H1 (cell line): ENCODE data around the gene CDR2L. TPM values are rescaled to one million over a fixed set of nuclear protein-coding genes. Genes with fewer than 3 reads are reported as not detected.

Source experiments
- ASH2L ChIP-seq: fragments of 200-600, 300-600 bp; sonication (generic); IDR thresholded peaks from one replicate; pipeline ENCODE4 v1.7.1; 2017; ENCODE audit warnings: low read length
- CBX8 ChIP-seq: fragments of 300-800, 300-1000 bp; sonication (generic); IDR thresholded peaks from 2 replicates; pipeline ENCODE4 v1.7.1; 2016; ENCODE audit warnings: low read depth, low read length, borderline replicate concordance
- CHD1 ChIP-seq: IDR thresholded peaks from 2 replicates; pipeline ENCODE4 v1.6.1; 2012; ENCODE audit warnings: low read depth, low read length, improper control_type of control experiment
- PHF8 ChIP-seq: fragments of 200-600 bp; sonication (generic); conservative IDR thresholded peaks from 2 replicates; pipeline ENCODE4 v1.7.1; 2012; ENCODE audit warnings: low read depth, mild to moderate bottlenecking, inconsistent platforms, low read length, moderate library complexity
- RFX5 ChIP-seq: IDR thresholded peaks from 2 replicates; pipeline ENCODE4 v1.6.1; 2011; ENCODE audit warnings: low read depth, low read length, improper control_type of control experiment, borderline replicate concordance
- polyA plus RNA-seq, 7 experiments: library from polyadenylated mRNA; depleted of rRNA in 3 of 7; stranded (reverse) in 5 of 7; unstranded in 2 of 7; fragments of >200 nt in 5 of 7; fragments of 200-250 nt in 2 of 7; gene quantifications; 1 replicate in 5 of 7; 2 replicates in 1 of 7; 4 replicates in 1 of 7; pipeline versions ENCODE4 v1.2.1 to v1.2.3, GENCODE V29; 2011 to 2013; ENCODE audit warnings: missing spikeins in 2 of 7, mixed read lengths in 2 of 7
- total RNA-seq: library from RNA; stranded (reverse); fragmentation: NEBNext Ultra II Directional; extraction: Animal tissue kit (Norgen Biotek cat#: 25700); gene quantifications from 2 replicates; pipeline ENCODE4 v1.2.1, GENCODE V29; 2021
- TF ChIP-seq, protein P1 (sequence below): IDR thresholded peaks from 2 replicates; pipeline ENCODE4 v1.6.1; 2011; ENCODE audit warnings: low read depth, mild to moderate bottlenecking, low read length; ENCODE audit not compliant: insufficient read depth

CDR2L gene
- total and polyA plus RNA-seq, 2 of the 8 experiments (the other 6 are each of a cell fraction or from before 2014, with no cell fraction given) = 20.4 to 38.1 TPM

DNA sequence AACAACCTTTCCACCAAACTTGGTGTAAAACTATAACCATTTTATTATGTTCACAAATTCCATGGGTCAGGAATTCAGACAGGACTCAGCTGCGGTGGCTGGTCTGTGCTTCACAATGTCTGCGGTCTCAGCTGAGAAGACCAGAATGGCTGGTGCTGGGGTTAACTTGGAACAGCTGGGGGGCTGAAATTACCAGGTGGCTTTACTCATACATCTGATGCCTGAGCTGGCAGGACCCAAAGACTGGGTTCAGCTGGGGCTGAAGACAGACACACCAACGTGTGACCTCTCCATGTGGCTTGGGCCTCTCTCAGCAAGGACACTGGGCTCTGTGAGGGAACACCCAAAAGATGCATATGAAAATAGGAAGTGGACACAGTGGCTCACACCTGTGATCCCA lies 9.2 kb upstream of the CDR2L start (continued):
- TF ChIP-seq PHF8 (no peak), ASH2L (no peak), CBX8 (no peak), CHD1 (no peak), RFX5 (no peak)
- TF ChIP-seq, protein P1, sequence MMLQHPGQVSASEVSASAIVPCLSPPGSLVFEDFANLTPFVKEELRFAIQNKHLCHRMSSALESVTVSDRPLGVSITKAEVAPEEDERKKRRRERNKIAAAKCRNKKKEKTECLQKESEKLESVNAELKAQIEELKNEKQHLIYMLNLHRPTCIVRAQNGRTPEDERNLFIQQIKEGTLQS = no peak
